Activated CD8-positive, alpha-beta T cell treated with anti-CD3 and anti-CD28 coated beads, Interleukin-2, amount 10 ng/mL, durations not matched to agents 7 days and 5 days (primary cell): ENCODE results near the gene TSC22D2. TPM values are rescaled to one million over a fixed set of nuclear protein-coding genes. Genes with fewer than 3 reads are reported as not detected.

Experiments used
- ATAC-seq: fragments of 150-1000 bp; cut with Tn5 transposase; one replicate; pipeline ENCODE4 v1.10.0; 2021; ENCODE audit warnings: moderate library complexity
- CTCF ChIA-PET: fragments of 350-600 bp; sonication (Branson Sonifier 250); formaldehyde crosslinking; loops from one replicate; lab custom pipeline; 2021; ENCODE audit warnings: antibody characterized with exemption; lab: Charles Lee
- POLR2A ChIA-PET: fragments of 350-600 bp; sonication (Branson Sonifier 250); formaldehyde crosslinking; loops from one replicate; lab custom pipeline; 2021; ENCODE audit warnings: antibody characterized with exemption; lab: Charles Lee
- DNase-seq: peaks from one replicate; pipeline ENCODE4 v3.0.0-alpha.2; 2020
- H3K27ac Mint-ChIP-seq: one replicate; pipeline ENCODE4 v1.8.0; 2021; ENCODE audit warnings: mild to moderate bottlenecking, mixed read lengths
- H3K27me3 Mint-ChIP-seq: one replicate; pipeline ENCODE4 v1.8.0; 2021; ENCODE audit warnings: low read depth, mixed read lengths
- H3K36me3 Mint-ChIP-seq: one replicate; pipeline ENCODE4 v1.8.0; 2021; ENCODE audit warnings: low read depth, mixed read lengths
- H3K4me1 Mint-ChIP-seq: one replicate; pipeline ENCODE4 v1.8.0; 2021; ENCODE audit warnings: low read depth, mixed read lengths
- H3K4me3 Mint-ChIP-seq: one replicate; pipeline ENCODE4 v1.8.0; 2021; ENCODE audit warnings: mild to moderate bottlenecking, mixed read lengths
- H3K9me3 Mint-ChIP-seq: one replicate; pipeline ENCODE4 v1.8.0; 2022; ENCODE audit warnings: mixed read lengths; ENCODE audit not compliant: insufficient read depth
- total RNA-seq, 2 experiments: library from RNA; stranded (reverse); gene quantifications; one replicate each; pipeline ENCODE4 v1.2.3, GENCODE V29; 2021

Gene TSC22D2
- total RNA-seq, 2 experiments from 2014 or later, result 8.6 to 8.9 TPM

- POLR2A ChIA-PET, result no interaction called here
Measured at GRCh38 chr3:150434234-150434633, 26.1 kb downstream of the TSC22D2 start.

DNA sequence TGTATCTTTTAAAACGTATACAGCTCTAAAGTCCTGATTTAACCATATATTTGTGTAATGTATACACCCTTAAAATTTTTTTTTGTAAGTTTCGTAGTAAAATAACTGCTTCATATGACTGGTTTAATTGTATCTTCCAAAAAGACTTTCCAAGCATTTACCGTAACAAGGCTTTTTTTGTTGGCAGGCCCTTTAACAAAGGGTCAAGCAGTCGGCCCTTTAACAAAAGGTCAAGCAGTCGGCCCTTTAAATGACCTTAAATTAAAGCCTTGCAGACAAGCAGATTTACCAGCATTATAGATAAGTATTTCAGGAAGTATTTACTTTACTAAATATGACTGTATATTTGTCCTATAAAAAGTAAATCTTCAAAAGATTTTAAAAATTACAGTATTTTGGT, 28.1 kb downstream of the TSC22D2 start:
- POLR2A ChIA-PET, result no interaction called here
- H3K36me3 Mint-ChIP-seq, result peaks cover 4% of the 10 kb centered on the region
- H3K27me3 Mint-ChIP-seq, result no peaks in the 10 kb centered on the region
- DNase-seq (no peak), ATAC-seq (no peak)
- CTCF ChIA-PET, result no interaction called here
- H3K4me3 Mint-ChIP-seq, result no peak overlapping the region
- H3K9me3 Mint-ChIP-seq, result no peaks in the 10 kb centered on the region
- no peaks in the 10 kb centered on the region for H3K4me1 Mint-ChIP-seq
- H3K27ac Mint-ChIP-seq, result no peak overlapping the region

More at GRCh38 chr3:150434234-150434633, 26.1 kb downstream of the TSC22D2 start:
- Mint-ChIP-seq H3K4me3 (no peak overlapping the region), H3K27me3 (no peaks in the 10 kb centered on the region), H3K27ac (no peak overlapping the region), H3K4me1 (no peaks in the 10 kb centered on the region), H3K36me3 (peaks cover 5% of the 10 kb centered on the region), H3K9me3 (no peaks in the 10 kb centered on the region)
- DNase-seq, result no peak
- CTCF ChIA-PET, result no interaction called here
- no peak for ATAC-seq

DNA sequence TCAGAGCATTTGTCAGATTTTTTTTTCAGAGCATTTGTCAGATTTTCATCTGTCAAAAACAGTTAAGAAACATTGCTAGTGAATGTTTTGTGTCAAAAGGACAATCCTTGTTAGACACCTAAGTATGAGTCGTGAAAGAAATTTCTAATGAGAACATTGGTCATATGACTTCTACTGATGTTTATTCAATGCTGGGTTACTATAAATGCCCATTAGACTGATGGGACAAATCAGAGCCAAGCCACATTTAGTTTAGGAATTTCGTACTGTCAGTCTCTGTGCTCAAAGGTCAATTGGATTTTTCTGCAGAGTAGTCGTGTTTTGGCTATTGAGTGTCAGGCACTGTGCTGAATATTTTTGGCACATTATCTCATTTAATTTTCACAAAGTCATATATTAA, 31.6 kb downstream of the TSC22D2 start:
- H3K4me1 Mint-ChIP-seq, result no peaks in the 10 kb centered on the region
- H3K27ac Mint-ChIP-seq, result no peak overlapping the region
- ChIA-PET CTCF (no interaction called here), POLR2A (no interaction called here)
- no peaks in the 10 kb centered on the region for H3K27me3 Mint-ChIP-seq
- H3K4me3 Mint-ChIP-seq, result no peak overlapping the region
- DNase-seq (no peak), ATAC-seq (no peak)
- H3K9me3 Mint-ChIP-seq, result no peaks in the 10 kb centered on the region
- H3K36me3 Mint-ChIP-seq, result peaks cover 14% of the 10 kb centered on the region

GRCh38 chr3:150443331-150443741, 35.2 kb downstream of the TSC22D2 start:
- ATAC-seq (no peak), DNase-seq (no peak)
- Mint-ChIP-seq H3K36me3 (peaks cover 14% of the 10 kb centered on the region), H3K4me3 (no peak overlapping the region), H3K4me1 (no peaks in the 10 kb centered on the region), H3K27ac (no peak overlapping the region), H3K27me3 (no peaks in the 10 kb centered on the region), H3K9me3 (no peaks in the 10 kb centered on the region)
- ChIA-PET CTCF (no interaction called here), POLR2A (no interaction called here)

- CTCF ChIA-PET, result no interaction called here
Measured at GRCh38 chr3:150444371-150444770, 36.3 kb downstream of the TSC22D2 start.

GRCh38 chr3:150446470-150446977, 38.4 kb downstream of the TSC22D2 start:
- CTCF ChIA-PET, result no interaction called here
- Mint-ChIP-seq H3K9me3 (no peaks in the 10 kb centered on the region), H3K27ac (no peak overlapping the region), H3K27me3 (no peaks in the 10 kb centered on the region), H3K4me1 (no peaks in the 10 kb centered on the region), H3K36me3 (peaks cover 6% of the 10 kb centered on the region), H3K4me3 (no peak overlapping the region)
- no peak for ATAC-seq
- DNase-seq, result no peak
- POLR2A ChIA-PET, result no interaction called here

More at GRCh38 chr3:150444371-150444770, 36.3 kb downstream of the TSC22D2 start:
- Mint-ChIP-seq H3K4me3 (no peak overlapping the region), H3K36me3 (peaks cover 13% of the 10 kb centered on the region), H3K4me1 (no peaks in the 10 kb centered on the region), H3K27me3 (no peaks in the 10 kb centered on the region), H3K9me3 (no peaks in the 10 kb centered on the region), H3K27ac (no peak overlapping the region)
- DNase-seq, result no peak
- ATAC-seq, result no peak
- POLR2A ChIA-PET, result no interaction called here

DNA sequence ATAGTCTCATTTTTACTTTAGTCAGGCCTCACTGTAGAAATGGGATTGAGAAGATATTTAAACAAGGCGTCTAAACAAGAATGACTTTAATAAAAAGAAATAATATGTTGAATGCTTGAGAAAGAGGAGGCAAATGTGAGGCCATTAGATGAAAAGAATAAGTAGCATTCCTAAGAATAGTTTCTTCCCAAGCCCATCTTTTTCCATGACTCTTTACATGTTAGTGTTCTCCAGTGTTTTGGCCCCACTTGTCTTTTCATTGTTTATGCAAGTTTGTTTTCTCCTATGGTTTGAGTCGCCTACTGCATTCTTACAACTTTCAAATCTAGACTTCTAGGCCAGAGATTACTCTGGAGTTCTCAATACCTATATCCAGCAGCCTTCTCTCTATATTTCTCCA, 39.0 kb downstream of the TSC22D2 start:
- ATAC-seq (no peak), DNase-seq (no peak)
- Mint-ChIP-seq H3K4me1 (no peaks in the 10 kb centered on the region), H3K4me3 (no peak overlapping the region), H3K27me3 (no peaks in the 10 kb centered on the region), H3K36me3 (peaks cover 2% of the 10 kb centered on the region), H3K27ac (no peak overlapping the region), H3K9me3 (no peaks in the 10 kb centered on the region)
- ChIA-PET POLR2A (no interaction called here), CTCF (no interaction called here)

DNA sequence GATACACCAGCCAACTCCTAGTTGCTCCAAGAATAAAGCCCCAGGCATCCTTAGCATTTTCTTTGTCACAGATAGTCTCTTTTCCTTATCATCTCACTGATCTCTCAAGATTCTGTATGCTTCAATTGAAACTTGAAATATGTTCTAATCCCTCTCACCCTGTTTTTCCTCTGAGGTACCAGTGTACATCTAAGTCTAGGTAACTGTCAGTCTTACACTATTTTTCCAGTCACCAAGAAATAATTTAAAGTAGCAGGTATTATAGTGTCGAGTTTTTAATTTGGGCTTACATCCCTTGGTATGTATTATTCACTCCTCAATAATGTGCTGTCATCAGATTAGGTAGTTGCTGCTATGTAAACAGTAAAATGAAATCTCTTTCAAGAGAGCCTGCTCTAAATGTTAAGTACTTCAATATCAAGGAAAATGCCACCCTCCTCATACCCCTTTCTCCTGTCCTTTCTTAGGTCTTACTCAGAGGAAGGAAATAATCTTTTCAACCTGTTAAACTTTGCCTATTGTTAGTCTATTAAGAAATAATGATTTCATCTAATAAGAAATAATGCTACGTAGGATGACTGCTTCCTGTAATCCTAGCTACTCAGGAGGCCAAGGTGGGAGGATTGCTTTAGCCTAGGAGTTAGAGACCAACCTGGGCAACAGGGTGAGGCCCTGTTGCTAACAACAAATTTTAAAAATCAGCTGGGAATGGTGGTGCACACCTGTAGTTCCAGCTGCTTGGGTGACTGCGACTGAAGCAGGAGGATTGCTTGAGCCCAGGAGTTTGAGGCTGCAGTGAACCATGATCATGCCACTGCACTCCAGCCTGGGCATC, 39.8 kb downstream of the TSC22D2 start:
- Mint-ChIP-seq H3K4me1 (no peaks in the 10 kb centered on the region), H3K27ac (no peak overlapping the region), H3K27me3 (no peaks in the 10 kb centered on the region), H3K9me3 (no peaks in the 10 kb centered on the region), H3K36me3 (peaks cover 2% of the 10 kb centered on the region), H3K4me3 (no peak overlapping the region)
- ChIA-PET CTCF (no interaction called here), POLR2A (no interaction called here)
- ATAC-seq (no peak), DNase-seq (no peak)

DNA sequence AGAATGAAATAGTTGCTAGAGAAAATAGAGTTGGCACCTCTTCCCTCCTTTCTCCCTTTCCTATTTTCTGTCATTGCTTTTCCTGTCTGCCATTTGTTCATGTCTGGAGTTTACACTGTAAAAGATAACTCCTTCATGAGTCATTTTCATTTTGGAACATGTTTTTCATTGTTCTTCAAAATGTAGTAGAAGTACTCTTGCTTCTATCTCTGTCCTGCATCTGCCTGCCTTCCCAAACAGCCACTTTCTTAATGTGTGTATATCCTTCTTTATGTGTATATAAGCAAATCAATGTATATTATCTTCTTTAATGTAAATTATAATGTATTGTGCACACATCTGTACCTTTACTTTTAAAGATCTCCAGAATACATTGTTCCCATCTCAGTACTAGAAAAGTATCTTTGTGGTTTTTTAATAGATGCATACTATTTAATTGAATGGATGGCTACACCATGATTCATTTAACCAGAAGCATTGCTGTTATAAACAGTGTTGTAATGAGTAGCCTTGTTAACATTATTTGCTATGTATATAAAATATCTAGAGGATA, 41.1 kb downstream of the TSC22D2 start:
- Mint-ChIP-seq H3K27me3 (no peaks in the 10 kb centered on the region), H3K27ac (no peak overlapping the region), H3K36me3 (no peaks in the 10 kb centered on the region), H3K9me3 (no peaks in the 10 kb centered on the region), H3K4me1 (no peaks in the 10 kb centered on the region), H3K4me3 (no peak overlapping the region)
- no peak for ATAC-seq
- POLR2A ChIA-PET, result interaction anchor here (0.6 kb wide), 1 partner anchor 315 kb away, joined by 3 read pairs; no protein-coding TSS in a partner anchor
- CTCF ChIA-PET, result no interaction called here
- no peak for DNase-seq

DNA sequence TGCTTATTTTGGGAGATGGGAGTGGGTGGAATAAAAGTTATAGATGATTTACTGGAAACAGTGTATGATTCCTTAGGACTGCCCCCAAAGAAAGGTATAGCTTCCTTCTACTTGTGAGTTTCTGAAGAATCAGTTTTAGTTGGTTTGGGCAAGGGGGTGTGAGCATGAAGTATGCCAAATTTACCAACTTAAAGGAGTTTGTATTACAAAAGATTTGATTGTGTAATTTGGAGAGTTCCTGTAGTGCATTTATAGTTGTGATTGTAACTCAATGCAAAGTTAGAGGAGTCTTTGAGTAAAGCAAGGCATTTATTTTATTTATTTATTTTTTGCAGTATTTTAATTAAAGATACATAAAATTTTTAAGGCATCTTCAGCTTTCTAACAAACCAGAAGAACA, 42.8 kb downstream of the TSC22D2 start:
- Mint-ChIP-seq H3K4me1 (no peaks in the 10 kb centered on the region), H3K9me3 (no peaks in the 10 kb centered on the region), H3K4me3 (no peak overlapping the region), H3K27me3 (no peaks in the 10 kb centered on the region), H3K27ac (no peak overlapping the region), H3K36me3 (no peaks in the 10 kb centered on the region)
- DNase-seq (no peak), ATAC-seq (no peak)
- ChIA-PET CTCF (no interaction called here), POLR2A (no interaction called here)

DNA sequence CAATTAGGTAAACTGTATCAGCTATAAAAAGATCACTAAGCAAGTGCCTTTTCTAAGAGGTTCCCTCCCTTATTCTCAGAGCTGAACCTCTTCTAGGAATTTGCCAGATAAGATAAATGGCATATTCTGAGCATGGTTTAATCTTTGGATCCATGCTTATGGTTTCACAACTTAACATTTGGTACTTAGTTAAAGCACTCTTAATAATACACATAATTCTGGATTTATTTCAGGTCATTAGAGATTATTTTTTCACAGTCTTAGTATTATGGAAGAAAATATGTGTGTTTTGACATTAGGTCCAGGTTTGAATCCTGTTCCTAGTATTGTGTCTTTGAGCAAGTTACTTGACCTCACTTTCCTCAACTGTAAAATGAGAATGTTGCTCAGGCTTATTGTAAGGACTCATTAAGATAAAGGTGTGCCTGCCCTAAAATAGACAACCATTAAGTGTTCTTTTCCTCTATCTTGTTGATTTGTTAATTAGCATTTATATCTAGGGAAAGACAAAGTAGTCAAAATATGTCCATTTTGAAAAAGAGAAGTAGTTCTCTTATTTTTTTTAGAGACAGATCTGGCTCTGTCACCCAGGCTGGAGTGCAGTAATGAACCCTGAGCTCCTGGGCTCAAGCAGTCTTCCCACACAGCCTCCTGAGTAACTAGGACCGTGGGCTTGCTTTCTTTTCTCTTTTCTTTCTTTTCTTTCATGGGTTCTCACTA, 43.4 kb downstream of the TSC22D2 start:
- Mint-ChIP-seq H3K4me3 (no peak overlapping the region), H3K27me3 (no peaks in the 10 kb centered on the region), H3K36me3 (no peaks in the 10 kb centered on the region), H3K4me1 (no peaks in the 10 kb centered on the region), H3K27ac (no peak overlapping the region), H3K9me3 (no peaks in the 10 kb centered on the region)
- DNase-seq, result no peak
- ATAC-seq, result no peak
- ChIA-PET CTCF (no interaction called here), POLR2A (no interaction called here)

DNA sequence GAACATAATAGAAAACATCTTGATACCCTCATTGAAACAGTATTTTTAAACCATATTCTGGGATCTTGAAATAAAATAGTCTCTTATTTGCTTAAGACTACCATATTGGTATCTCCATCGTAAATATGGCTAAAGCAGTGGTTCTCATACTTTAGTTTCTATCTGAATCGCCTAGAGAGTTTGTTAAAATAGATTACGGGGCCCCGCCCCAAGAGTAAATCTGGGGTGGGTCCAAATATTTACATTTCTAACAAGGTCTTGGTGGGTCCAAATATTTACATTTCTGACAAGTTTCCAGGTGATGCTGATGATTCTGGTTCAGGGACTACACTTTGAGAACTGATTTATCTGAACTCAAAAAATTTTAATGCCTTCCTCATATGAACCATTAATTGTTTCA, 45.3 kb downstream of the TSC22D2 start:
- Mint-ChIP-seq H3K36me3 (peaks cover 7% of the 10 kb centered on the region), H3K27me3 (no peaks in the 10 kb centered on the region), H3K4me3 (no peak overlapping the region), H3K4me1 (no peaks in the 10 kb centered on the region), H3K9me3 (no peaks in the 10 kb centered on the region), H3K27ac (no peak overlapping the region)
- ATAC-seq (no peak), DNase-seq (no peak)
- ChIA-PET POLR2A (no interaction called here), CTCF (no interaction called here)
